Activated T-cell treated with anti-CD3 and anti-CD28 coated beads for 1 hour (primary cell): ENCODE measurements around the gene GRB7.
A peak's percentile ranks its signal among the peaks of the same experiment; 100 is the strongest.
"Not testable (repeated sequence)": the region's sequence is repeated elsewhere in the genome, so short reads cannot be mapped to it uniquely, and the experiment has no call there.

Source experiments
- DNase-seq: peaks from one replicate; pipeline ENCODE4 v3.0.0-alpha.2; 2020; ENCODE audit warnings: low read depth

Gene GRB7

GRCh38 chr17:39709998-39710964 is 27.5 kb upstream of the GRB7 start:
- DNase-seq = no peak

- not testable (repeated sequence) for DNase-seq
Observed at GRCh38 chr17:39711071-39711470, 26.7 kb upstream of the GRB7 start.

DNA sequence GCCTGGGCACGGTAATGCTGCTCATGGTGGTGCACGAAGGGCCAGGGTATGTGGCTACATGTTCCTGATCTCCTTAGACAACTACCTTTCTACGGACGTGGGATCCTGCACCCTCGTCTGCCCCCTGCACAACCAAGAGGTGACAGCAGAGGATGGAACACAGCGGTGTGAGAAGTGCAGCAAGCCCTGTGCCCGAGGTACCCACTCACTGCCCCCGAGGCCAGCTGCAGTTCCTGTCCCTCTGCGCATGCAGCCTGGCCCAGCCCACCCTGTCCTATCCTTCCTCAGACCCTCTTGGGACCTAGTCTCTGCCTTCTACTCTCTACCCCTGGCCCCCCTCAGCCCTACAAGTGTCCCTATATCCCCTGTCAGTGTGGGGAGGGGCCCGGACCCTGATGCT is 25.9 kb upstream of the GRB7 start:
- no peak for DNase-seq

DNA sequence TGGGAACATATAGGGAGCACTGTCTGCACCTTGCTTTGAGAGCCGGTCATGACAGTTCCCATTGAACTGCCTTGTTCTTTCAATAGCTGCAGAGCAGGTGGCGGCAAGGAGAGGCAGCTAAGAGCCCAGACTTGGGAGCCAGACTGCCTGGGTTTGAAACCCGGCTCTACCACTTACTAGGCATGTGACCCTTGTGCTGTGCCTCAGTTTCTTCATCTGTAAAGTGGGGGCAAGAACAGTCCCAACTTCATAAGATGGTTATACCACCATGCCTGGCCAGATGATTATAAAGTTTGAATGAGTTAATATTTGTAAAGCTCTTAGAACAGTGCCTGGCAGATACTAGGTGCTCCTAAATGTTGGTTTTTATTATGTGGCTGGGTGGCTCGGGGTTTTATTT is 23.5 kb upstream of the GRB7 start:
- no peak for DNase-seq

DNA sequence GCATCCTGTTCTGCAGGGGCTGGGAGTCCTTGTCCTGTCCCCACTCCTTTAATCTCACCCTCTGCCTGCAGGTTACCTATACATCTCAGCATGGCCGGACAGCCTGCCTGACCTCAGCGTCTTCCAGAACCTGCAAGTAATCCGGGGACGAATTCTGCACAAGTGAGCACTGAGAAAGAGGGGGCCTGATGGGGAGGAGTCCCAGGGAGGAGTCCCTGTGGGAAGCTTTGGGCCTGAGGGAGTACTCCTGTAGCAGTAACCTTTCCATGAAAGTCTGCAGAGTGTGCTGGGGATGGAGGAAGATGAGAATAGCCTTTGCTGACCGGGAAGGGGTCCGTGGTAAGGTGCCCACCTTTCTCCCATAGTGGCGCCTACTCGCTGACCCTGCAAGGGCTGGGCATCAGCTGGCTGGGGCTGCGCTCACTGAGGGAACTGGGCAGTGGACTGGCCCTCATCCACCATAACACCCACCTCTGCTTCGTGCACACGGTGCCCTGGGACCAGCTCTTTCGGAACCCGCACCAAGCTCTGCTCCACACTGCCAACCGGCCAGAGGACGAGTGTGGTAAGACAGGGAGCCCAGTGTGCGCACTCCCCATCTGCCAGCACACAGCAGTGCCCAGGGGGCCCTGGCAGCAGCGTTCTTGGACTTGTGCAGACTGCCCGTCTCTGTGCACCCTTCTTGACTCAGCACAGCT is 22.2 kb upstream of the GRB7 start:
- DNase-seq = no peak

GRCh38 chr17:39716073-39716818 is 21.5 kb upstream of the GRB7 start:
- DNase-seq = no peak

DNA sequence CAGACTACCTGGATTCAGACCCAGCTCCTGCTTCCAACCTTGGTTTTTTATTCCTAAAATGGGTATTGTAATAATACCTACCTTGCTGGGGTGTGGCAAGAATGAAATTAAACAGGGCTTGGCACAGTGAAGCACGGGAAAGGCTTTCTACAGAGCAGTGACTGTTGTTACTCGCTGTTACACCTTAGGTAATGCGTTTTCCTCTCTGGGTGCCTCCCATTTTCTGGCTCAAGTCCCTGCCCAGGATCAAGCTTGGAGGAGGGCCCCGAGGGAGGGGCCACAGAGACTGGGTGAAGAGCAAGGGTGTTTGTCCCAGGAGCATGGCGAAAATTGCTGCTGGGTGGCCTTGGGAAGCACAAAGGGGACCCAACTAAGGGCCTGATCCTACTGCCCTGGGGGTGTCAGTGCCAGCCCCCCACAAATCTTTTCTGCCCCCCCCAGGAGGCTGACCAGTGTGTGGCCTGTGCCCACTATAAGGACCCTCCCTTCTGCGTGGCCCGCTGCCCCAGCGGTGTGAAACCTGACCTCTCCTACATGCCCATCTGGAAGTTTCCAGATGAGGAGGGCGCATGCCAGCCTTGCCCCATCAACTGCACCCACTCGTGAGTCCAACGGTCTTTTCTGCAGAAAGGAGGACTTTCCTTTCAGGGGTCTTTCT is 20.7 kb upstream of the GRB7 start:
- DNase-seq = no peak

DNA sequence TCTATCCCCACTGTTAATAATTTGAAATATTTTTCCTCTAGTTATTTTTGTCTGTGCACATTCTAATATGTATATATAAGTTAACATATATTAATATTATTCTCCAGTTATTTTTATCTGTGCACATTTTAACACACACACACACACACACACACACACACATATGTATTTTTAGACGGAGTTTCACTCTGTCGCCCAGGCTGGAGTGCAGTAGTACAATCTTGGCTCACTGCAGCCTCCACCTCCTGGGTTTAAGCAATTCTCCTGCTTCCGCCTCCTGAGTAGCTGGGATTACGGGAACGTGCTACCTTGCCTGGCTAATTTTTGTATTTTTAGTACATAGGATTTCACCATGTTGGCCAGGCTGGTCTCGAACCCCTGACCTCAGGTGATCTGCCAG is 20.1 kb upstream of the GRB7 start:
- no peak for DNase-seq

GRCh38 chr17:39719563-39720355 is 18.0 kb upstream of the GRB7 start:
- DNase-seq = no peak

DNA sequence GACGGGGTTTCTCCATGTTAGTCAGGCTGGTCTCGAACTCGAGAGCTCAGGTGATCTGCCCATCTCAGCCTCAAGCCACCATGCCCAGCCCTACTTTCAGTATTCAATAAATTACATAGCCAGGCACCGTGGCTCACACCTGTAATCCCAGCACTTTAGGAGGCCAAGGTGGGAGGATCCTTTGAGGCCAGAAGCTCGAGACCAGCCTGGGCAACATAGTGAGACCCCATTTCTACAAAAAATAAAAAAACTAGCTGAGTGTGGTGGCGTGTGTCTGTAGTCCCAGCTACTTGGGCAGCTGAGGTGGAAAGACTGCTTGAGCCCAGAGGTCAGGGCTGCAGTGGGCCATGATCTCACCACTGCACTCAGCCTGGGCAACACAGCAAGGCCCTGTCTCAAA is 15.6 kb upstream of the GRB7 start:
- DNase-seq = no peak

- no peak for DNase-seq
Observed at GRCh38 chr17:39722965-39723848, 14.5 kb upstream of the GRB7 start.

- DNase-seq = no peak
Observed at GRCh38 chr17:39724731-39725130, 13.0 kb upstream of the GRB7 start.

DNA sequence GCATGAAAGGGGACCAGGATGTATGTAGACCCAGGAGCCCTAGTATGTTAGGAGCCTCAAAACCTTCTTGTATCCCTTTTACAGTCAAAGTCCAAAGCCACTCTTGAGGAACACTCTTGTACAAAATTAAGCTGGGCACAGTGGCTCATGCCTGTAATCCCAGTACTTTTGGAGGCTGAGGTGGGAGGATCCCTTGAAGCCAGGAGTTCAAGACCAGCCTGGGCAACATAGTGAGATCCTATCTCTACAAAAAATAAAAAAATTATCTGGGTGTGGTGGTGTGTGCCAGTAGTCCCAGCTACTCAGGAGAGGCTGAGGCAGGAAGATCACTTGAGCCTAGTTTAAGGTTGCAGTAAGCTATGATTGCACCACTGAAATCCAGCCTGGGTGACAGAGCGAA is 11.8 kb upstream of the GRB7 start:
- DNase-seq = not testable (repeated sequence)

DNA sequence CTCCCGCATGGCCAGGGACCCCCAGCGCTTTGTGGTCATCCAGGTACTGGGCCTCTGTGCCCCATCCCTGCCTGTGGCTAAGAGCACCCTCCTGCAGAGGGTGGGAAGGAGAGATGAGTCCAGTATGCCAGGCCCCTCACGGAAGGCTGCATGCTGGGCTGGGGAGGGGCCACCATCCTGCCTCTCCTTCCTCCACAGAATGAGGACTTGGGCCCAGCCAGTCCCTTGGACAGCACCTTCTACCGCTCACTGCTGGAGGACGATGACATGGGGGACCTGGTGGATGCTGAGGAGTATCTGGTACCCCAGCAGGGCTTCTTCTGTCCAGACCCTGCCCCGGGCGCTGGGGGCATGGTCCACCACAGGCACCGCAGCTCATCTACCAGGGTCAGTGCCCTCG is 11.1 kb upstream of the GRB7 start:
- DNase-seq = no peak

DNA sequence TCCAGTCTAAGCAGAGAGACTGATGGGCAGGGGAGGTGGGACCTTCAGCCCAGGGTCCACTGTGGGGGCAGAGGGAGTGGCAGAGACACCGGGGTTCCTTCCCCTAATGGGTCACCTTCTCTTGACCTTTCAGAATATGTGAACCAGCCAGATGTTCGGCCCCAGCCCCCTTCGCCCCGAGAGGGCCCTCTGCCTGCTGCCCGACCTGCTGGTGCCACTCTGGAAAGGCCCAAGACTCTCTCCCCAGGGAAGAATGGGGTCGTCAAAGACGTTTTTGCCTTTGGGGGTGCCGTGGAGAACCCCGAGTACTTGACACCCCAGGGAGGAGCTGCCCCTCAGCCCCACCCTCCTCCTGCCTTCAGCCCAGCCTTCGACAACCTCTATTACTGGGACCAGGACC is 10.2 kb upstream of the GRB7 start:
- no peak for DNase-seq

DNA sequence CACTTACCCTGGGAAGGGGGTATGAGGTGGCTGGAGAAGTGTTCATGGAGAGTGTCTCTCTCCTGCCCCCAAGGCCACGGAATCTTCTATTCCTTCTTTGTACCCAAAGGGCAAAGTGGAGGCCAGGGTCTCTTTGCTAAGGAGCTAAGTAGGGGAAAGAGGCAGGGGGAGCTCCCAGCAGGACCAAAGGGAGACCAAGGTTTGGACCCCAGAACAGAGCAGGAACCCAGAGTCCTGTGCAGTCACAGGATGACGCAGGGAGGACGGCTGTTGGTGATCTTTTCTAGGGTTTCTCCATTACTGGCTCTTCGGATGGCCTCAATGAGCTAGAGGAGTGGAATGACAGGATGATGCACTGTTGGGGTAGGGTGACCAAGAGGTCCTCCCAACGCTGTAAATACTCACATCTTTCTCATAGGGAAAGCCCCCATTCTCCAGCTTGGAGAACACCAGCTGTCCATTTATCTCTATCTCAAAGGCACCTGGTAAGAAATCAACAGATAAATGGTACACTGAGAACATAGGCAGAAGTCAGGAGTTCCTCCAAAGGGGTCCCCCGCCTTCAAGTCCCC is 8.4 kb upstream of the GRB7 start:
- DNase-seq = no peak

- DNase-seq = peak; percentile 95
Observed at GRCh38 chr17:39730095-39730921, 7.4 kb upstream of the GRB7 start, which contains the start of gene MIEN1. Gene MIEN1 (minus strand): TSS chr17:39730532. CDS start chr17:39730495, 37 bp downstream.

- DNase-seq = no peak
Observed at GRCh38 chr17:39732586-39732985, 5.2 kb upstream of the GRB7 start.

GRCh38 chr17:39735882-39736281 is 1.9 kb upstream of the GRB7 start:
- no peak for DNase-seq
